ENCODE results near the gene ASPRV1.
"Not testable (repeated sequence)": the region's sequence is repeated elsewhere in the genome, so short reads cannot be mapped to it uniquely, and the experiment has no call there.

ASPRV1 gene

DNA sequence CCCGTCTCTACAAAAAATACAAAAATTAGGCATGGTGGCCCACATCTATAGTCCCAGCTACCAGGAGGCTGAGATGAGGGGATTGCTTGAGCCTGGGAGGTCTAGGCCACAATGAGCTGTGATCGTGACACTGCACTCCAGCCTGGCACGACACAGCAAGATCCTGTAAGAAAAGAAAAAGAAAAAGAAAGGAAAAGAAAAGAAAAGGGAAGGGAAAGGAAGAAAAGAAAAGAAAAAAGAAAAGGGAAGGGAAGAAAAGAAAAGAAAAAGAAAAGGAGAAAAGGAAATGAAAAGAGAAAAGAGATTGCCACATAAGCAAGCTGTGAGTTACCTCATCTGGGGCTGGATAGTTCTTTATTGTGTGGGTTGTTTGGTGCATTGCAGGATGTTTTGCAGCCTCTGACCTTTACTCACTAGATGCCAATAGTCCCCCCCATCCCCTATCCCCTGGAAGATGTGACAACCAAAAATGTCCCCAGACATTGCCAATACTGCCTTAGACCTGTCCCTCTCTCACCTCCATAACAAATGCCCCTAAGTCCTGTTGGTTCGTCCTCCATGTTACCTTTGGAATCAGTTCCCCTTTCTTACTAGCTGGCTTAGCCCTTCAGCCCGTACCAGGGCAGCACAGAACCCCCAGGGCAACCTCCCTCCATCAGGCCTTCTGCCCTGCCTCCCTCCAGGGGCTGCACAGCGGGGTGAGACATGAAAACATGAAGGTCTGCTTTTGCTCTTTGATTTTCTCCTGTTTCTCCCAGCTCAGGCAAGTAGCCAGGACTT, 8.9 kb downstream of the ASPRV1 start:
- Histone ChIP-seq H3K27me3 (no peaks in the 10 kb centered on the region), H3K36me3 (no peaks in the 10 kb centered on the region), H3K9me3 (no peaks in the 10 kb centered on the region), H3K27ac (no peak overlapping the region), H3K4me1 (peaks cover 4% of the 10 kb centered on the region; the same call in 1 of the 2 replicates), H3K9ac (no peak overlapping the region), H3K4me2 (no peak overlapping the region), H4K20me1 (no peaks in the 10 kb centered on the region), H3K4me3 (no peak overlapping the region)
- TF ChIP-seq Cebpa-rat (IDR thresholded peaks at IDR 0.05), result no peak

DNA sequence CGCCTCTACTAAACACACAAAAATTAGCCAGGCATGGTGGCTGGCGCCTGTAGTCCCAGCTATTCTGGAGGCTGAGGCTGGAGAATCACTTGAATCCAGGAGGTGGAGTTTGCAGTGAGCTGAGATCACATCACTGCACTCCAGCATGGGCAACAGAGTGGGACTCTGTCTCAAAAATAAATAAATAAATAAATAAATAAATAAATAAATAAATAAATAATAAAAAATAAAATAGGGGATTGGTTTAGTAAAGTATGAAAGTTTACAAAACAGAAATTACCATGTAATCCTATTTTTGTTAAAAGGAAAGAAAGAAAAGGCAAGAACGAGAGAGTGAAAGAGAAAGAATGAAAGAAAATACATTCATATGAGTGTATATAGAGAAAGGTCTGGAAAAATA, 10.8 kb downstream of the ASPRV1 start:
- H3K9me3 ChIP-seq, H3K9ac ChIP-seq, H4K20me1 ChIP-seq, H3K27me3 ChIP-seq, H3K4me2 ChIP-seq, H3K36me3 ChIP-seq, H3K4me3 ChIP-seq, H3K27ac ChIP-seq: not testable (repeated sequence)
- H3K4me1 ChIP-seq, result peaks cover 22% of the 10 kb centered on the region

DNA sequence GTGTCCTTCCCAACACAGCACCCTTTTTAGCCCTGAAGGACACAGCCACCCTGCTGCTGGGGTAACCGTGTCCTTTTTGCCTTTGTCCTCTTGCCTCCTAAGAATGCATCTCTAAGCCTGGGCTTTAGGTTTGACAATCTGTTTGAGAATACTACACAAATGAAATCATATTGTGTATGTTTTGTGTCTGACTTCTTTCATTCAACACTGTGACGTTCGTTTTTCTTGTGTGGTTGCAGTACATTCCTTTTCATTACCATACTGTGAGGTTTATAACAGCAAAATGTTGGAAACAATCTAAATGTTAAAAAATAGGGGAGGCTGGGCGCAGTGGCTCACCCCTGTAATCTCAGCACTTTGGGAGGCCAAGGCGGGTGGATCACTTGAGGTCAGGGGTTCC, 11.2 kb downstream of the ASPRV1 start:
- Histone ChIP-seq H3K4me2 (no peak overlapping the region), H3K9ac (no peak overlapping the region), H3K36me3 (no peaks in the 10 kb centered on the region), H4K20me1 (no peaks in the 10 kb centered on the region), H3K9me3 (no peaks in the 10 kb centered on the region), H3K4me1 (peaks cover 25% of the 10 kb centered on the region), H3K4me3 (no peak overlapping the region), H3K27me3 (no peaks in the 10 kb centered on the region), H3K27ac (no peak overlapping the region)
- no peak for TF ChIP-seq Cebpa-rat (IDR thresholded peaks at IDR 0.05)

DNA sequence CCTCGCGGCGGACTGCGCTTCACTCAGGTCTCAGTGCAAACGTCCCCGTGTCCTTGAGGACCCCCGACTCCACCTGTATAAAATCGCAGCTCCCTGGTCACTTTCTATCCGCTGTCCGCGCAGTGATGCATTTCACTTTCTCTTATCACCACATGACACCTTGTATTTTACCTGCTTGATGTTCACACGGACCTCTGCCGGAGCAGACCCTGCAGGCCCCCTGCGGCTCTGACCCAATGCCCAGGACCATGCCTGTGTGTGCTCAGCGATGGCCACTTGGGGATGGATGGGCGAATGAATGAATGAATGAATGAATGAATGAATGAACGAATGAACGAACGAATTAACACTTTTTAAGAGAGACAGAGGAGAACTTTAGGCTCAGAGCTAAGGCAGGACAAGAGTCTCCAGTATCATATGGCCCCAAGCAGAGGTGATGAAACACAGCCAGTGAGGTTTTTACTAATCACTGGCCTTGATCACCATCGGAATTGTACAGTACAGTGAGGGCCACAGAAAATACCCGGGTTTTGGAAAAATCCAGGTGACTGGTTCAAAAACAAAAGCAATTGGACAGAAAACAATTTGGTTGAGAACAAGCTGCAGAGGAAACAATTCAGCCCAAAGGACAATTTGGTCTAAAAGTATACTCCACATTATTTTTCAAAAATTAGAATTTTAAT, 12.3 kb downstream of the ASPRV1 start:
- Histone ChIP-seq H3K9ac (no peak overlapping the region), H3K27me3 (no peaks in the 10 kb centered on the region), H3K36me3 (0 out of 2 replicates have a peak, but pooled peaks cover under 1% of the 10 kb centered on the region), H4K20me1 (no peaks in the 10 kb centered on the region), H3K4me3 (no peak overlapping the region), H3K27ac (no peak overlapping the region), H3K4me1 (peaks cover 25% of the 10 kb centered on the region), H3K4me2 (no peak overlapping the region), H3K9me3 (no peaks in the 10 kb centered on the region)
- no peak for TF ChIP-seq Cebpa-rat (IDR thresholded peaks at IDR 0.05)

DNA sequence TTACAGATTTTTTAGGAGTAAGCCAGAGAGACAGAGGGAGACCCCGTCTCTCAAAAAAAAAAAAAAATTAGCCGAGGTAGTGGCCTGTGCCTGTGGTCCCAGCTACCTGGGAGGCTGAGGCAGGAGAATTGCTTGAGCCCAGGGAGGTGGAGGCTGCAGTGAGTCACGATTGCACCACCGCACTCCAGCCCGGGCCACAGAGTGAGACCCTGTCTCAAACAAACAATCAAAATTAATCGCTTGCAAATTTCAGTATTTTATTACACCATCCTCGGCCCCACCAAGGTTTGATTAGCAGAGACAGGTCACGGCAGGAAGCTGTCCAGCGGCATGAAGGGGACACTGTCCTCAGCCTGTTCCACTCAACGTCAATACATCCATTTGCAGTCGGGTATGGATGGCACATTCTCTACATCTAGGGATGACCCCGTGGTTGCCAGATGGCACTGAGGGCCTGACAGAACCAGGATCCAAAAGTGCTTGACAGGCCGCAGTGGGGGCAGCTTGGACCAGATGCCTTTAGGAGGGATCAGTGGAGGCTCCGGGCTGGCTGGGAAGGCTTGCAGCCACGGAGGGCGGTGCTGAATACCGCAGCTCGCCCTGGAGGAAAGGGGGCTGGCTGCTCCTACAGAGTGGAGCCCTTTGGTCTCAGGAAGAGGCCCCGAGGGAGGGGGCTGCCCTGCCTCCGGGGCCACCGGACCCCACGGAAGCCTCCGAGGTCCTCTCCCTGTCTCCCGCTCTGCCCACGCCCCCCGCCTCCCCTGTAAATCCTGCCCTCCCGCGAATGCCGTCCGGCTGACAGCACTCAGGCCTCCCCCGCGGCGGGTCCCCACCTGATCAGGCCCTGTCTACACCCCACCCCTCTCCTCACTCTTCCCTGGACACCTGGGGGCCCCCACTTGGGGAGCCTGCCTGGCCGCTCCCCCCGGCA, 13.1 kb downstream of the ASPRV1 start:
- H3K9ac ChIP-seq, result no peak overlapping the region
- peaks cover 25% of the 10 kb centered on the region for H3K4me1 ChIP-seq
- TF ChIP-seq Cebpa-rat (IDR thresholded peaks at IDR 0.05), result no peak
- peaks cover 8% of the 10 kb centered on the region; the same call in 1 of the 2 replicates for H3K36me3 ChIP-seq
- H3K9me3 ChIP-seq, result no peaks in the 10 kb centered on the region
- no peak overlapping the region for H3K4me3 ChIP-seq
- no peaks in the 10 kb centered on the region for H3K27me3 ChIP-seq
- H4K20me1 ChIP-seq, result no peaks in the 10 kb centered on the region
- no peak overlapping the region for H3K4me2 ChIP-seq
- H3K27ac ChIP-seq, result no peak overlapping the region

DNA sequence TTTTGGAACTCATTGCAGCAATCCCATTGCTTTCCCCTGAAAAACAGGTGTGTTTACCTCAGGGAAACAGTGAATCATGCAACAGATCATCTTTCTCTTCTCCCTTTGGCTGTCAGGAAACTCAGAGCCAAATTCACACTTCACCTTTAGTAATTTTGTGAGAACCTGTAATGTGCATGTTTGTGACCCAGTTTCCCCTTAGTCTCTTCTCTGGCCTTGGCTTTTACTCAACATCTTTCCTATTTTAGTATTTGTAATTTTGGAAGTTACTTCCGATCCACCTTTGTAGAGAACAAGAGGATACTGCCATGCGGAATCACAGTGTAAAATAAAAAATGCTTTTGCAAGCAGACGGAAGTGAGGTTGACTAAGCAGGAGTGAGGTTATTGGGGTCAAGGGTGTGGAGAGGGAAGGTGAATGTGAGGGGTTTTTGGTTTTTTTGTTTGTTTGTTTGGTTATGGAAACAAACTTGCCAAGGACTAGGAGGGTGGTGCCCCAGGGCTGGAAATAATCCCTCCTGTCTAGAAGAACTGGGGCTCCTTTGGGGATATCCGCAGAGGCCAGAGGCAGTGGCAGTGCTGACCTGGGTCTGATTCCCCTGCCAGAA, 14.0 kb downstream of the ASPRV1 start:
- TF ChIP-seq Cebpa-rat (IDR thresholded peaks at IDR 0.05), result no peak
- Histone ChIP-seq H3K27me3 (no peaks in the 10 kb centered on the region), H3K36me3 (peaks cover 11% of the 10 kb centered on the region; the same call in 1 of the 2 replicates), H3K4me2 (peak overlapping the region; percentile 57), H3K27ac (peak overlapping the region; percentile 60), H3K4me3 (no peak overlapping the region), H3K4me1 (peaks cover 25% of the 10 kb centered on the region), H3K9me3 (no peaks in the 10 kb centered on the region), H4K20me1 (no peaks in the 10 kb centered on the region), H3K9ac (no peak overlapping the region)

DNA sequence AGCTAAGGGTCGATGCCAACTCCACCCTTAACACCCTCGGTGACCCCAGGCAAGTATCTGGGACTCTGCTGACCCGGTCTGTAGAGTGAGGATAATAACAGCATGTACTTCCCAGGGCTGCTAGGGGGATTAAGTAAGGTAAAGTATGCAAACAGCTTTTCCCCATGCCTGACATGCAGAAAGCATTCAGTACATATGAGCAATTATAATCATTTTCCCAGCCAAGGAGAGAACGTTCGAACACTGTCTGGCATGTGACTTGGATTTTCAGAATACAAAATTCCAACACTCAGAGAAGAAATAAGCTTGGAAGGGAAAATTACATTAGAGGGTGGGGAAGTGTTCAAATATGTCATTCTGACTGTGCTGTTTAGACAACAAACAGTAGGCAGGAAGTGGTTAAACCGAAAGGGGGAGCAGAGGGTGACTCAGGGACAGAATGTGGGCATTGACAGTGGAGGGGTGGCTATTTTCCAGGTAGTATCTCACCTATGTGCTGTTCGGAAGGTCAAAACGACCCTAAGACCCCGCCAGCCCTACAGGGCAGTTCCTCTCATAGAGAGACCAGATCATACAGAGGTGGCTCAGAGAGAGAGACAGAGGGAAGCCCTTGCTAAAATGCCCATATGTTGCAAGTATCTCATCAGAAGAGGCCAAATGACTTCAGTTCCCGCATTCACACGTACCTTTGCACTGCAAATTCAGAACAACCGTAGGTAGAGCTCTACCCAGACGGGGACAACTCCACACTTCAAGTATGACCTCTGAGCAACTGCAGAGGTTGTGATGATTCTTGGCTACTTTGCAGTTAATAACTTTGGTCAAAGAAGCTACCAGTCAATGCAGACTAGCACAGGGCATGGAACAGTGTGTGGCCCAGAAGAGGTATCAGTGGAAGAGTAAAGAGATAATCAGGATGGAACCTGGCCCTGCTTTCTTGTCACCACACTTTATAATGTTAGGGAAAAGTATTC, 14.8 kb downstream of the ASPRV1 start:
- H3K27me3 ChIP-seq, result no peaks in the 10 kb centered on the region
- H3K9ac ChIP-seq, result no peak overlapping the region
- TF ChIP-seq Cebpa-rat (IDR thresholded peaks at IDR 0.05), result no peak
- H3K4me1 ChIP-seq, result peaks cover 25% of the 10 kb centered on the region
- peak overlapping the region; percentile 60 for H3K27ac ChIP-seq
- H4K20me1 ChIP-seq, result no peaks in the 10 kb centered on the region
- H3K4me3 ChIP-seq, result no peak overlapping the region
- H3K4me2 ChIP-seq, result peak overlapping the region; percentile 57
- H3K9me3 ChIP-seq, result no peaks in the 10 kb centered on the region
- peaks cover 11% of the 10 kb centered on the region; the same call in 1 of the 2 replicates for H3K36me3 ChIP-seq

DNA sequence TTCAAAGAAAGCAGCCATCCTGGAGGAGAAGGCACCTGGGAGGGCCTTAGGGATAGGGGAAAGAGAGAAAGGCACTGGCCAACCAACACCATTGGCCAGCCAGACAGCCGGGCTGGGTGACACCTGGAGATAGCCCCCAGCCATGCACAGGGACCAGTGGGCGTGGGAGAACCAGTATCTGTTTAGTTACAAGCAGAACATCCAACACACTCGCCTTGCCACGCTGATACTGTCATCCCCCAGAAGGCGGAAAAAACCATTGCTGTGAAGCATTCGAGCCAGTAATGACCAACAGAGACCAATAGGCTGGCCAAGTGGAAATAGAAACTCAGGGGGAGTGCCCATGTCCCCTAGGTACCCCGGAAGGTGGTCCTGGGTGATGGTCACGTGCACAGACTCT, 15.5 kb downstream of the ASPRV1 start:
- Histone ChIP-seq H3K27ac (peak overlapping the region; percentile 43; the same call in 1 of the 2 replicates), H3K27me3 (no peaks in the 10 kb centered on the region), H4K20me1 (no peaks in the 10 kb centered on the region), H3K9ac (no peak overlapping the region), H3K36me3 (peaks cover 11% of the 10 kb centered on the region; the same call in 1 of the 2 replicates), H3K4me1 (peaks cover 25% of the 10 kb centered on the region), H3K9me3 (no peaks in the 10 kb centered on the region), H3K4me2 (peak overlapping the region; percentile 57), H3K4me3 (no peak overlapping the region)
- no peak for TF ChIP-seq Cebpa-rat (IDR thresholded peaks at IDR 0.05)

Measured in BLaER1 (cell line).